Prostate gland (tissue), 2 donors: ENCODE measurements around the gene GABRG3. TPM values are rescaled to one million over a fixed set of nuclear protein-coding genes. Genes with fewer than 3 reads are reported as not detected.

ENCODE experiments used
- DNase-seq: peaks from one replicate; pipeline ENCODE4 v3.0.0-alpha.2; 2019; ENCODE audit warnings: low spot score
- H3K27ac ChIP-seq, 2 donors: fragments of 200-600 bp; sonication (generic); 2 replicates each; pipeline ENCODE4 v1.5.1; 2017 to 2019
- H3K27me3 ChIP-seq: fragments of 200-600 bp; sonication (generic); replicated peaks from 2 replicates; pipeline ENCODE4 v1.5.1; 2019; ENCODE audit not compliant: insufficient read depth
- H3K36me3 ChIP-seq, 2 donors: fragments of 200-600 bp; sonication (generic); 1 replicate in 1 of 2; 2 replicates in 1 of 2; pipeline versions ENCODE4 v1.5.1 to v1.8.1; 2017 to 2019
- H3K4me1 ChIP-seq: fragments of 200-600 bp; sonication (generic); replicated peaks from 2 replicates; pipeline ENCODE4 v1.5.1; 2019
- H3K4me3 ChIP-seq, 2 donors: fragments of 200-600 bp; sonication (generic); 2 replicates each; pipeline ENCODE4 v1.5.1; 2017 to 2019
- H3K9me3 ChIP-seq: fragments of 200-600 bp; sonication (generic); 2 replicates; pipeline ENCODE4 v1.5.1; 2017
- POLR2A ChIP-seq: fragments of 450-650 bp; IDR thresholded peaks from one replicate; pipeline ENCODE4 v1.6.1; 2016; ENCODE audit warnings: antibody characterized with exemption, mild to moderate bottlenecking
- POLR2AphosphoS5 ChIP-seq: sonication (generic); formaldehyde crosslinking; IDR thresholded peaks from one replicate; pipeline ENCODE4 v1.6.1; 2017; ENCODE audit warnings: antibody characterized with exemption
- WGBS: methylation state at CpG from one replicate; pipeline ENCODE4 v1.1.5; 2018; 5-methylcytosine and 5-hydroxymethylcytosine counted together
- intact Hi-C: fragments of 100-400 bp; cut with DNase I; formaldehyde crosslinking; loops from one replicate; pipeline ENCODE4 v1.14.2; 2022
- total RNA-seq, 2 donors: library from RNA; depleted of rRNA; stranded (reverse); fragments of >200 nt; gene quantifications; one replicate each; pipeline ENCODE4 v1.1.0, GENCODE V29; 2016
- TF ChIP-seq, protein P1 (sequence below), 4 experiments: fragments of 200-600 bp in 2 of 4; fragments of 450-650 bp in 2 of 4; sonication (generic) in 2 of 4; IDR thresholded peaks; 1 replicate in 3 of 4; 2 replicates in 1 of 4; pipeline ENCODE4 v1.5.1; 2016 to 2019; ENCODE audit warnings: antibody characterized with exemption in 4 of 4, mild to moderate bottlenecking in 2 of 4, moderate library complexity in 2 of 4

Gene GABRG3
- total RNA-seq, 2 donors from 2014 or later = 15.6 to 35.4 TPM

DNA sequence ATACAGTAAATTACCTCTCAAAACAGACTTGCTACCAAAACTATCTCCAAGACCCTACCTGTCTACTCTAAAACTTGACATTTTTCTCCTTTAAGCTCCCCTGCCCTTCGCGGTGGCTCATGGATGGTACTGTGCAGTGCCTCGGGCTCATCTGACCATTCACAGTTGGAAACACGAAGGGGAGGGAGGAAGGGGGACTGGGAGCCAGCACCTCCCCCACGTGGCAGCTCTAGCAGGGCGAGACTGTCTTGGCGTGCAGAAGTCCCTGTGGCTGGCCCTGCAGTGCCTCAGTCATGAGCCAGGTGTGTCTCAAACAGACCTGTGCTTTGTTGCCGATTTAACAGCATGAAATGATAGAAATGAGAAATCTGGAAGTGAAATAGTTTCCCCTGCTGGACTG lies 372.0 kb downstream of the GABRG3 start:
- 54% methylated on average over 8 of the region's 8 CpGs for WGBS
- no peaks in the 10 kb centered on the region for H3K9me3 ChIP-seq
- TF ChIP-seq POLR2AphosphoS5 (no peak), POLR2A (no peak)
- TF ChIP-seq, protein P1, sequence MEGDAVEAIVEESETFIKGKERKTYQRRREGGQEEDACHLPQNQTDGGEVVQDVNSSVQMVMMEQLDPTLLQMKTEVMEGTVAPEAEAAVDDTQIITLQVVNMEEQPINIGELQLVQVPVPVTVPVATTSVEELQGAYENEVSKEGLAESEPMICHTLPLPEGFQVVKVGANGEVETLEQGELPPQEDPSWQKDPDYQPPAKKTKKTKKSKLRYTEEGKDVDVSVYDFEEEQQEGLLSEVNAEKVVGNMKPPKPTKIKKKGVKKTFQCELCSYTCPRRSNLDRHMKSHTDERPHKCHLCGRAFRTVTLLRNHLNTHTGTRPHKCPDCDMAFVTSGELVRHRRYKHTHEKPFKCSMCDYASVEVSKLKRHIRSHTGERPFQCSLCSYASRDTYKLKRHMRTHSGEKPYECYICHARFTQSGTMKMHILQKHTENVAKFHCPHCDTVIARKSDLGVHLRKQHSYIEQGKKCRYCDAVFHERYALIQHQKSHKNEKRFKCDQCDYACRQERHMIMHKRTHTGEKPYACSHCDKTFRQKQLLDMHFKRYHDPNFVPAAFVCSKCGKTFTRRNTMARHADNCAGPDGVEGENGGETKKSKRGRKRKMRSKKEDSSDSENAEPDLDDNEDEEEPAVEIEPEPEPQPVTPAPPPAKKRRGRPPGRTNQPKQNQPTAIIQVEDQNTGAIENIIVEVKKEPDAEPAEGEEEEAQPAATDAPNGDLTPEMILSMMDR (IDR thresholded peaks at IDR 0.05) = no peak
- H3K4me3 ChIP-seq = no peak overlapping the region
- H3K4me1 ChIP-seq = no peaks in the 10 kb centered on the region
- intact Hi-C loops = no loop called here
- no peak overlapping the region for H3K27ac ChIP-seq
- H3K27me3 ChIP-seq = no peaks in the 10 kb centered on the region
- no peak for DNase-seq
- no peaks in the 10 kb centered on the region for H3K36me3 ChIP-seq

DNA sequence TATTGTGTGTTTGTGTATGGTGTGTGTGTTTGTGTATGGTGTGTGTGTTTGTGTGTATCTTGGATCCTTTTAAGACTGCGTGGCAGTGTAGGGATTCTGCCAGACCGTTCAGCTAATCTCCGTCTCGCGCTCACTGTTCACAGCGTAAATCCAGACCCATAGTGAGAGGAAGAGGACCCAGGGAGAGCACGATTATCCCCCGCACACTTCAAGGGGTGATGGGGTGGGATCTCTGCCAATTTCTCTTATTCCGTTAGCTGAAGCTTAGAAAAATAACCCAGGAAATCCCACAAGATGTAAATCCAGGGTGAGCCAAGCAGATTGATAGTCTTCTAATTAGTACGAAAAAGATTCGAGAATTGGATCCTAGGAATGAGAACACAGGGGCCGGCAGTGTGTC lies 381.2 kb downstream of the GABRG3 start:
- intact Hi-C loops = no loop called here
- TF ChIP-seq, protein P1 (IDR thresholded peaks at IDR 0.05) = no peak
- TF ChIP-seq POLR2AphosphoS5 (no peak), POLR2A (no peak)
- no peaks in the 10 kb centered on the region for H3K4me1 ChIP-seq
- 91% methylated on average over 12 of the region's 12 CpGs for WGBS
- DNase-seq = no peak
- no peaks in the 10 kb centered on the region for H3K36me3 ChIP-seq
- H3K9me3 ChIP-seq = no peaks in the 10 kb centered on the region
- no peaks in the 10 kb centered on the region for H3K27me3 ChIP-seq
- no peak overlapping the region for H3K27ac ChIP-seq
- H3K4me3 ChIP-seq = no peak overlapping the region

DNA sequence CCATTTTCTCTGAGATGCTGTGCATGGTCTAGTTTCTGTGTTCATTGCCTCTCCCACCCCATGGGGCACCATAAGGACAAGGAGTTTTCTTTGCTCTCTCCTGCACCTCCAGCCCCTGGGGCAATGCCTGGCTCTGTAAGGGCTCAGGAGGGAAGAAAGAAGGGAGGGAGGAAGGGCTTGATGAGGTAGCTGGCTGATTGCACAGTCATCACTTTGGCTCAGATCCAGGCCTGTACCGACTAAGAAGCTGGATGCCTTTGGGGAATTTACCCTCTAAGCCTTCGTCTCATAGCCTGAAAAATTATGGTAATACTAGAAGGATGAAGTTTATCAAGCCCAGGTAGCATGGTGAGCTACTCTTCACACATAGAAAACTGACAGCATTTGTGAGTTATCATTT lies 382.9 kb downstream of the GABRG3 start:
- no peaks in the 10 kb centered on the region for H3K36me3 ChIP-seq
- no peak overlapping the region for H3K27ac ChIP-seq
- TF ChIP-seq, protein P1 (IDR thresholded peaks at IDR 0.05) = no peak
- TF ChIP-seq POLR2AphosphoS5 (no peak), POLR2A (no peak)
- intact Hi-C loops = no loop called here
- no peak overlapping the region for H3K4me3 ChIP-seq
- WGBS = 56% methylated on average over 2 of the region's 2 CpGs
- no peaks in the 10 kb centered on the region for H3K4me1 ChIP-seq
- H3K27me3 ChIP-seq = no peaks in the 10 kb centered on the region
- H3K9me3 ChIP-seq = no peaks in the 10 kb centered on the region
- DNase-seq = no peak

DNA sequence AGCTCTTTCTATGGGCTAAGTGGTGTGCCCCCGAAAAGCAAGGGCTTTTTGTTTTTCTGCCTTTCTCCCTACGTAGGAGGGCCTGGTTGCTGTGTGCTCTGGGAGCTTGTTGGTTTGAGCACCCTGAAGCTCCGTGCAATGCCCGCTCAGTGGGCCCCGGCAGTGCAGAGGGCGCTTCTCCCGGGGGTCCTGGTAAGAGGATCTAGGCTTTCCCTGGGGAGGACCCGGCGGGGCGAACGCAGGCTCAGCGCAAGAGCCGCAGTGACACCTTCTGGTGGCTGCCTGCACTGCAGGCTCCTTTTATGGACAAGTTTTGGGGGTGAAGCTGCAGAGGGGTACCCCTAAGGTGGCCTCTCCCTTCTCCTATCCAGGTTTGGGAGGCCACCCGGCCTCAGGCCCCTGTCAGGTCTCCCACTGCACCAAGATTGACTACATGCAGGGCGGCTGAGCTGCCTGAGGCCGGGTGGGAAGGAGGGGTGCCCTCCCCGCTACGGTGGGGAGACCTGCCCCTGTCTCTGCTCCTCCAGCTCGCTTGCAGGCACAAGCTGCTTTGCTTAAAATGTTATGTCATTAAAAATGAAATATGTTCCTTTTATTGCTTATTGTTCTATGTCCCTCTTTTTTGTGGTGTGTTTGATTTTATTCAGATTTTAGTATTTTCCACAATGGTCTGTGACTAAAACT lies 387.9 kb downstream of the GABRG3 start:
- H3K27me3 ChIP-seq = no peaks in the 10 kb centered on the region
- intact Hi-C loops = no loop called here
- WGBS = 28% methylated on average over 19 of the region's 19 CpGs
- no peak overlapping the region for H3K4me3 ChIP-seq
- H3K9me3 ChIP-seq = no peaks in the 10 kb centered on the region
- no peak overlapping the region for H3K27ac ChIP-seq
- H3K36me3 ChIP-seq = no peaks in the 10 kb centered on the region
- TF ChIP-seq POLR2A = no peak
- TF ChIP-seq POLR2AphosphoS5 = no peak
- TF ChIP-seq, protein P1 (IDR thresholded peaks at IDR 0.05) = peak; percentile 15 to 63 (median 48)
- DNase-seq = no peak
- H3K4me1 ChIP-seq = no peaks in the 10 kb centered on the region

DNA sequence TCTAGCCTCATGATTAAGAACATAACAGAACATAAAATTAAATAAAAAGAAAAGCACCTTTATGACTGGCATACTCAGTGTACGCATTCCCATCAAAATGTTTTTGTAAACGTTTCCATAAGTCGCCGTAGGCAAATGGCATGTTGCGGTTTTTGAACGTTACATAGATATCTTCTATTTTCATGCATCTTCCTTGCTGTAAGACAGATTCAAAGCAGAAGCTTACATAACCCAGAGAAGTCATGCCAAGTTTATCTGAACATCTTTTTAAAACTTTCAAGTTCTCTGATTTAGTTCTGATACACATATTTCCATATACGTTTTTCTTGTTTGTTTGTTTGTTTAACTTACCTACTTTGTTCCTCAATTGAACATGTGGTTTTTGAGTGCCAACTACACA lies 388.6 kb downstream of the GABRG3 start:
- H3K36me3 ChIP-seq = no peaks in the 10 kb centered on the region
- DNase-seq = no peak
- no peak overlapping the region for H3K27ac ChIP-seq
- H3K4me3 ChIP-seq = no peak overlapping the region
- no peaks in the 10 kb centered on the region for H3K4me1 ChIP-seq
- 82% methylated on average over 7 of the region's 7 CpGs for WGBS
- intact Hi-C loops = no loop called here
- H3K9me3 ChIP-seq = no peaks in the 10 kb centered on the region
- no peaks in the 10 kb centered on the region for H3K27me3 ChIP-seq
- no peak for TF ChIP-seq POLR2A
- no peak for TF ChIP-seq POLR2AphosphoS5
- TF ChIP-seq, protein P1 (IDR thresholded peaks at IDR 0.05) = no peak
